NB4 (cell line): ENCODE data around the gene PLTP.

ENCODE experiments used
- MYC ChIP-seq: IDR thresholded peaks from 2 replicates; pipeline ENCODE4 v1.6.1; 2011; ENCODE audit warnings: low read depth, low read length
- POLR2A ChIP-seq: IDR thresholded peaks from 2 replicates; pipeline ENCODE4 v1.6.1; 2011; ENCODE audit warnings: mild to moderate bottlenecking; ENCODE audit not compliant: insufficient read length; ENCODE audit errors: extremely low read depth
- TF ChIP-seq, protein P1 (sequence below): IDR thresholded peaks from one replicate; pipeline ENCODE4 v1.5.1; 2012; ENCODE audit warnings: low read depth, low read length
- TF ChIP-seq, protein P2 (sequence below): IDR thresholded peaks from 2 replicates; pipeline ENCODE4 v1.6.1; 2011; ENCODE audit warnings: low read depth, low read length

DNA sequence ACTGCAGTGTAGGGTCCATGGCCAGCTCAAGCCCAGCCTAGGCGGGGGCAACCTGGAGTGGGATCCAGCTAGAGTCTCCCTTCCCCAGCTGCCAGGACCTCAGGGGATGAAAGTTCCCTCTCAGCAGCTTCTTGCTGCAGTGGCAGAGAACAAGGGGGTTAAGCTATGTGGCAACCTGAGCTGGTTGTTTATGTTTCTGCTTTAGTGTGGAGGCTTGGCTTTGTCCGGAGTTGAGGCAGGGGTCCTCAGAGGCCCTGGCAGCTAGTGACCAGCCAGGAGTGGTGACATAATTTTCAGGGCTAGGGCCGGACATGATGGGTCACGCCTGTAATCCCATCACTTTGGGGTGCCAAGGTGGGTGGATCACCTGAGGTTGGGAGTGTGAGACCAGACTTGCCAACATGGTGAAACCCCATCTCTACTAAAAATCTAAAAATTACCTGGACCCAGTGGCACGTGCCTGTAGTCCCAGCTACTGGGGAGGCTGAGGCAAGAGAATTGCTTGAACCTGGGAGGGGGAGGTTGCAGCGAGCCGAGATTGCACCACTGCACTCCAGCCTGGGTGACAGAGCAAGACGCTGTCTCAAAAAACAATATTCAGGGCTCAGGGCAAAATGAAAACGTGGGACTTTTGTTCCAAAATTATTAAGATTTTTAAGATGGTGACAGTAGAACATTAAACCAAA, 14.0 kb upstream of the PLTP start:
- TF ChIP-seq, protein P1, sequence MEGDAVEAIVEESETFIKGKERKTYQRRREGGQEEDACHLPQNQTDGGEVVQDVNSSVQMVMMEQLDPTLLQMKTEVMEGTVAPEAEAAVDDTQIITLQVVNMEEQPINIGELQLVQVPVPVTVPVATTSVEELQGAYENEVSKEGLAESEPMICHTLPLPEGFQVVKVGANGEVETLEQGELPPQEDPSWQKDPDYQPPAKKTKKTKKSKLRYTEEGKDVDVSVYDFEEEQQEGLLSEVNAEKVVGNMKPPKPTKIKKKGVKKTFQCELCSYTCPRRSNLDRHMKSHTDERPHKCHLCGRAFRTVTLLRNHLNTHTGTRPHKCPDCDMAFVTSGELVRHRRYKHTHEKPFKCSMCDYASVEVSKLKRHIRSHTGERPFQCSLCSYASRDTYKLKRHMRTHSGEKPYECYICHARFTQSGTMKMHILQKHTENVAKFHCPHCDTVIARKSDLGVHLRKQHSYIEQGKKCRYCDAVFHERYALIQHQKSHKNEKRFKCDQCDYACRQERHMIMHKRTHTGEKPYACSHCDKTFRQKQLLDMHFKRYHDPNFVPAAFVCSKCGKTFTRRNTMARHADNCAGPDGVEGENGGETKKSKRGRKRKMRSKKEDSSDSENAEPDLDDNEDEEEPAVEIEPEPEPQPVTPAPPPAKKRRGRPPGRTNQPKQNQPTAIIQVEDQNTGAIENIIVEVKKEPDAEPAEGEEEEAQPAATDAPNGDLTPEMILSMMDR, result no peak
- TF ChIP-seq POLR2A (no peak), MYC (no peak)
- TF ChIP-seq, protein P2, sequence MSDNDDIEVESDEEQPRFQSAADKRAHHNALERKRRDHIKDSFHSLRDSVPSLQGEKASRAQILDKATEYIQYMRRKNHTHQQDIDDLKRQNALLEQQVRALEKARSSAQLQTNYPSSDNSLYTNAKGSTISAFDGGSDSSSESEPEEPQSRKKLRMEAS, result no peak
